C4-2B (cell line): ENCODE data around the gene TSPAN1.

Experiments
- H3K27ac ChIP-seq: fragments of 450-650 bp; 2 replicates; pipeline ENCODE4 v1.5.1; 2017
- ZFX ChIP-seq: fragments of 450-650 bp; IDR thresholded peaks from 2 replicates; pipeline ENCODE4 v1.6.1; 2017
- TF ChIP-seq, protein P1 (sequence below): fragments of 450-650 bp; conservative IDR thresholded peaks from 2 replicates; pipeline ENCODE4 v1.5.1; 2017; ENCODE audit warnings: mild to moderate bottlenecking

TSPAN1 gene

DNA sequence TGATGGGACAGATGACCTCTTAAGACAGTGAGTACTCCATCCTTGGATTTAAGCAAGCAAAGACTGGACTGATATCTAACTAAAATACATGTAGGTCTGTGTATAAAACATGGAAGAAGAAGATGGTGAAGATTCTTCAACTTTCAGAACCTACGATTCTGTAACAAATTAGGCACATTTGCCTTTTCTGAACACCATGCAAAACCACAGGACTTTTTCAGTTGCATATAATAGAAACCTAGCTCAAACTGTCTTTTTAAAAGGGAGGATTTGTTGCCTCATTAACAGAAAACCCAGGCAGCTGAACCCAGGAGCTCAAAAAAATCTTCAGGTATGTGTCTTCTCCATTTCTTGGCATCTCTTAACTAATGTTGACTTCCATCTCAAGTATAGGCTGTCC lies 14.7 kb upstream of the TSPAN1 start:
- TF ChIP-seq ZFX, result no peak
- TF ChIP-seq, protein P1, sequence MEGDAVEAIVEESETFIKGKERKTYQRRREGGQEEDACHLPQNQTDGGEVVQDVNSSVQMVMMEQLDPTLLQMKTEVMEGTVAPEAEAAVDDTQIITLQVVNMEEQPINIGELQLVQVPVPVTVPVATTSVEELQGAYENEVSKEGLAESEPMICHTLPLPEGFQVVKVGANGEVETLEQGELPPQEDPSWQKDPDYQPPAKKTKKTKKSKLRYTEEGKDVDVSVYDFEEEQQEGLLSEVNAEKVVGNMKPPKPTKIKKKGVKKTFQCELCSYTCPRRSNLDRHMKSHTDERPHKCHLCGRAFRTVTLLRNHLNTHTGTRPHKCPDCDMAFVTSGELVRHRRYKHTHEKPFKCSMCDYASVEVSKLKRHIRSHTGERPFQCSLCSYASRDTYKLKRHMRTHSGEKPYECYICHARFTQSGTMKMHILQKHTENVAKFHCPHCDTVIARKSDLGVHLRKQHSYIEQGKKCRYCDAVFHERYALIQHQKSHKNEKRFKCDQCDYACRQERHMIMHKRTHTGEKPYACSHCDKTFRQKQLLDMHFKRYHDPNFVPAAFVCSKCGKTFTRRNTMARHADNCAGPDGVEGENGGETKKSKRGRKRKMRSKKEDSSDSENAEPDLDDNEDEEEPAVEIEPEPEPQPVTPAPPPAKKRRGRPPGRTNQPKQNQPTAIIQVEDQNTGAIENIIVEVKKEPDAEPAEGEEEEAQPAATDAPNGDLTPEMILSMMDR, result no peak

DNA sequence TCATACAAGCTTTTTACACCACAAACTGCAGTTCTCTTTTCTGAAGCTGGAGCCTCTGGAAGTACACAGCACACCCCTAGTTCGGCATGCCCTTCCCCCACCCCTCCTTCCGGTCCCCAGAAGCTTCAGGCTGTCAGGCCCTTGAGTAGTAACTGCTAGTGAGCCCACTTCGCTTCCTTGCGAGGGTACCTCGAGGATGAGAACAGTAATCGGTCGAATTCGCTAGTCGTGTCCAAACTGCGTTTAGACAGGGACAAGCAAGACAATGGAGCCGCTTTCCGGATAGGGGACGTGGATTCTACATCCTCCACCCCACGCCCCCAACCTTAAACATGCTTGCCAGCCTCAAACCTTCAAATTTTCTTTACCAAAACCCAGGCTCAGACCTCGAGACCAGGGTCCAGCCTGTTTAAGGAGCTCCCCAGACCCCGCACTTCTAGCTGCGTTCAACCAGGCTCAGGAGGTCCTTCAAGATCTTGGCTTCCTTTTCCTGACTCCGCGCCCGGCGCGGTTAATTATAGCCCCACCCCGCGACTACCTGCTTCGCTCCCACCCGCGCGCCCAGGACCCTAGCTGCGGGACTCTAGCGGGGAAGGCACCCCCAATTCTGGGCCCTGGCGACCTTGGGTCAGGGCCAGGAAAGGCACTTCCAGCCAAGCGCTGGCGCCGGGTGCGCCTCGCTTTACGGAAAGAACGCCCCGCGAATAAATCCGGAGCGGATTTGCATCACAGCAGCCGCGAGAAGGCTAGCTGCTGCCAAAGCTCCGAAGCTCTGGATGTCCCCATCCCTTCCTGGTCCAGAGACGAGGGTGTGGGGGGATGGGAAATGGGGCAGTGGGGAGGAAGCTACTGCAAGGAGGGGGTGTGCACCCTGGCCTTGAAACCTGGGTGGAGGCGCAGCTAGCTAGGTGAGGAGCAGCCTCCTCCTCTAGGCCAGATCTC lies 8.1 kb upstream of the TSPAN1 start:
- TF ChIP-seq ZFX, result no peak
- TF ChIP-seq, protein P1, result no peak
- H3K27ac ChIP-seq, result no peak overlapping the region

More for the DNA sequence above, 14.7 kb upstream of the TSPAN1 start:
- no peak overlapping the region for H3K27ac ChIP-seq

DNA sequence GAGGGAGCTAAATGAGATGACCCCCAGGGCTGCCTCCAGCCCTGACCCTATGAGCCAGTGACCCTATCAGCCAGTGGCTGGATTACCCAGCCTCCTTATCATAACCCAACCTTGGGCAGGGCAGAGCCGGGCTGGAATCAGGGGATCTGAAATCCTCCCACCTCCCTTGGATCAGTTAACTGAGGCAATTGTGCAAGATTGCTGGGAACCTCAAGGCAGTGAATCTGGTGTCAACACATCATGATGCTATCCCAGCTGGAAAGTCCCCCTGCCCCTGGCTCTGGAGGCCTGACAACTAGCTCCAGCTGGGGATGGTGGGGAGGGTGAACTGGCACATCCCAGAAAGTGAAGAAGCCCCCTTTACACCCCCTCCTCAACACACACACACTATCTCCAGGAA lies 6.4 kb upstream of the TSPAN1 start:
- H3K27ac ChIP-seq, result no peak overlapping the region
- TF ChIP-seq, protein P1, result no peak
- TF ChIP-seq ZFX, result no peak

DNA sequence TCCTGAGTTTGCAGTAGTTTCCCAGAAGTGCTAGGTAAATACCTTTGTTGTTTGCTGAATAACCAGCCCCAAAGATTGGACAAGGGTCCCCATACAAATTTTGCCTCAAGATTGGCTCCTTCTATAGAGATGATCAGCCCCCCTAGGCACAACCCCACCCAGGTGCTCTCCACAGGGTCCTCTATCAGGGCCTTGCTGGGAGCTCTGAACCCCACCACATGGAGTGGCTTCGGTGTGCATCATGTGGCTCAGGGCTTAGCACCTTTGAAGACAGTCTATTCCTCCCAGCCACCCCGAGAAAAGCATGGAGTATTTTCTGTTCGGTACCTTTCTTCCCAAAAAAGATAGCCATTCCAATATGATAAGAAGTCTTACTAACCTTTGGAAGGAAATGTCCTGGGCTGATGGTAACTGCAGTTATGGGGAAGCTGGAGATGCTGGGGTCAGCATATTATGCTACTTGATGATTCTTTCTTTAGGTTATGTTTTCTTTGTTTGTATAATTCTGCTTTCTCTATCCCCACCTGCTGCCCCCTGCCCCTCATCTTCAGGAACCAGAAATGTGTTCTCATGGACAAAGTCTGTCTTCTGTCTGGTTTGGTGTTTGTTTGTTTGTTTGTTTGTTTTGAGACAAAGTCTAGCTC lies 5.0 kb upstream of the TSPAN1 start:
- peak overlapping the region; percentile 88; the same call in 1 of the 2 replicates for H3K27ac ChIP-seq
- no peak for TF ChIP-seq ZFX
- TF ChIP-seq, protein P1, result no peak

DNA sequence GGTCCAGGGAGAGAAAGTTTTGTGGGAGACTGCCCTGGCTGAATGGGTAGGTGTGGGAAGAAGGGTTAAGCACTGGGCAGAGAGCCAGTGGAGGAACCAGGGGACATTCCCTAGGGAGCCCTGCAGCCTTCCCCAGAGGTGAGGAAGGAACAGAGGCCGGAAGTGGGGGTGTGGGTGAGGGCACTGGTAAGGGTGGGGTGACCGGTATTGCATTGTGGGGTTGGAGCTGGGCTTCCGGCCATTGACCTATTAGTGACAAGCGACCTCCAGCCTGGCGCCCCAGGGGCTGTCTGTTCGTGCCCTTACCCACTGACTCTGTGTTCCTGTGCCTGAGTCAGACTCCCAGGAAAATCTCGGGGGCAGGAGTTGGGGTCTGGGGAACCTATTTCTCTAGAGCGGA lies 3.5 kb upstream of the TSPAN1 start:
- H3K27ac ChIP-seq, result peak overlapping the region; percentile 88

GRCh38 chr1:46171871-46172270 lies 3.0 kb upstream of the TSPAN1 start:
- peak overlapping the region; percentile 88 for H3K27ac ChIP-seq
- TF ChIP-seq, protein P1, result no peak
- no peak for TF ChIP-seq ZFX

More for the DNA sequence above, 3.5 kb upstream of the TSPAN1 start:
- TF ChIP-seq, protein P1, result no peak
- TF ChIP-seq ZFX, result no peak

DNA sequence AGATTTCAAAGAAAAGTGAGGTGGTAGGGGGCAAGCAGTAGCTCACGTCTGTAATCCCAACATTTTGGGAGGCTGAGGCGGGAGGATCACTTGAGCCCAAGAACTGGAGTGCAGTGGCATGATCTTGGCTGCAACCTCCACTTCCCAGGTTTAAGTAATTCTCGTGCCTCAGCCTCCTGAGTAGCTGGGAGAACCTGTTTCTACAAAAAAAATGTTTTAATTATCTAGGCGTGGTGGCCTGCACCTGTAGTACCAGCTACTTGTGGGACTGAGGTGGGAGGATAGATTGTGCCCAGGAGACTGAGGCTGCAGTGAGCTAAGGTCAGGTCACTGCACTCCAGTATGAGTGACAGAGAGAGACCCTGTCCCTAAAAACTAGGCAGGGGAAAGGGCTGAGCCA lies 2.6 kb upstream of the TSPAN1 start:
- H3K27ac ChIP-seq, result peak overlapping the region; percentile 88
- TF ChIP-seq ZFX, result no peak
- TF ChIP-seq, protein P1, result no peak
